Daoy (cell line): Measurements from ENCODE around the gene KPNA4. TPM values are rescaled to one million over a fixed set of nuclear protein-coding genes. Genes with fewer than 3 reads are reported as not detected.
"Not testable (repeated sequence)": the region's sequence is repeated elsewhere in the genome, so short reads cannot be mapped to it uniquely, and the experiment has no call there.

Source experiments
- DNase-seq: peaks from one replicate; pipeline ENCODE4 v3.0.0-alpha.2; 2015; ENCODE audit warnings: low read depth
- total RNA-seq: library from RNA; depleted of rRNA; stranded (reverse); fragments of >200 nt; shearing (Covaris generic); gene quantifications from 2 replicates; pipeline ENCODE4 v1.2.3, GENCODE V29; 2014

KPNA4 gene
- total RNA-seq, 1 experiment from 2014 or later, result 31.2 TPM

DNA sequence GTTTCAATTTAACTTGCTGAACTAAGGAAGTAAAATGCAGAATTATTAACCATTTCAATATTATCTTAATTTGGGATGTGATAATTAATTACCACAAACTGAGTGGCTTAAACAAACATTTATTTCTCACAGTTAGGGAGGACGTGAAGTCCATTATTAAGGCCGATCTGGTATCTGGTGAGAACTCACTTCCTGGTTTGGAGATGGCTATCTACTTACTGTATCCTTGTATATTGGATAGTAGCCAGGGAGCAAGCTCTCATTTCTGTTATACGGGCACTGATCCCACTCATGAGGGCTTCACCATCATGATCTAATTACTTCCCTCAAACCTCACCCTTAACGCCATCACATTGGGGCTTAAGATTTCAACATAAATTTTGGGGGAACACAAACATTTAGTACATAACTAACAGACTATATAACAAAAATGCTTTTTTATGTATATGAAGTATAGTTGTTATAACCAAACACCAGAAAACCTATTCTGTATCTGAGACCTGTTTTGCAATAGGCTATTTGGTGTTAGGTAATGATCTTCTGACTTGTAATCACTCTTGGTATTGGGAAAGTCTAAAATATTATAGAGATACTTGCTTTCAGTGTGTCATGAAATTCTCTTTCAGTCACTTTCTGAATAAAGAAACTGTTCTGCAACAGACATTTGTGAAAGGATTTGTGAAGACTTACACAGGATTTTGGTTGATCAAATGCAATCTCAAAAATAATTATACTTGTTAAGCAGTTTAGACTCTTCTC lies 4.7 kb upstream of the KPNA4 start:
- DNase-seq, result no peak

DNA sequence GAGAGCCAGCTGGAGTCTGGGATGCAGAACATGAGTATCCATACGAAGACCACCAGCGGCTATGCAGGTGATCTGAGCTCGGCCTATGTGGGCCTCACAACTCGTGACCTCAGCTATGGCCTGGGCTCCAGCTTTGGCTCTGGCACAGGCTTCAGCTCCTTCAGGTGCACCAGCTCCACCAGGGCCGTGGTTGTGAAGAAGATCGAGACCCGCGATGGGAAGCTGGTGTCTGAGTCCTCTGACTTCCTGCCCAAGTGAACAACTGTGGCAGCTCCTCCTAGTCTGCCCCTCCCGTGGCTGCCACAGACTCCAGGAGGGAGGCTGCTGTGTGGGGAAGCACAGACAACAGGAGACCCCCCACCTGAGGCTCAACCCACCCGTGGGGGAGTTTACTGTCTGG lies 3.6 kb upstream of the KPNA4 start:
- no peak for DNase-seq

DNA sequence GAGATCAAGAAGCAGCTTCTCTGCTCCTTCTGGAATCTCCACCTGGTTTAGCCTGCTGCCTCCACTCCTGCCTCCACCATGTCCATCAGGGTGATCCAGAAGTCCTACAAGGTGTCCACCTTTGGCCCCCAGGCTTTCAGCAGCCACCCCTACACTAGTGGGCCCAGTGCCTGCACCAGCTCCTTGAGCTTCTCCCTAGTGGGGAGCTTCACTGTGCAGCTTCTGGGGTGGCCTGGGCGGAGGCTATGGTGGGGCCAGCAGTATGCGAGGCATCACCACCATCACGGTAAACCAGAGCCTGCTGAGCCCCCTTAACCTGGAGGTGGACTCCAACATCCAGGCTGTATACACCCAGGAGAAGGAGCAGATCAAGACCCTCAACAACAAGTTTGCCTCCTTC lies 2.4 kb upstream of the KPNA4 start:
- no peak for DNase-seq

DNA sequence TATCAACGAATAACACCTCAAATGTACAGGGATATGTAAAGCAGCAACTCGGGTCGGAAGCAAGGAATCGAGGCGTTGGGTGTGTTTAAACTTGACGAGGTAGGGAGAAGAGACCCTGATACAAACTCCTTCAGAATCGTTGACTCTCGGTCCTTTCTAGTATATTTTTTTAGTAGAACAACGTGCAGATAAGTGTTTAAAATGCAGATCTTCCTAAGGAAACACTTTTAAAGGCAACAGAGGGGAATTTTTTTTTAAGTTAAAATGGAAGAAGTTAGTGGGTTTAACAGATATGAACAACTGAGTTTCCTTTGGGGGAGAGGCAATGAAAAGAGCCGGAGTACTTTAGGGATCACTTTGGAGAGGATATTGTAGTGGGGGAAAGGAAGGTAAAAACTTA lies 1.1 kb upstream of the KPNA4 start:
- no peak for DNase-seq

DNA sequence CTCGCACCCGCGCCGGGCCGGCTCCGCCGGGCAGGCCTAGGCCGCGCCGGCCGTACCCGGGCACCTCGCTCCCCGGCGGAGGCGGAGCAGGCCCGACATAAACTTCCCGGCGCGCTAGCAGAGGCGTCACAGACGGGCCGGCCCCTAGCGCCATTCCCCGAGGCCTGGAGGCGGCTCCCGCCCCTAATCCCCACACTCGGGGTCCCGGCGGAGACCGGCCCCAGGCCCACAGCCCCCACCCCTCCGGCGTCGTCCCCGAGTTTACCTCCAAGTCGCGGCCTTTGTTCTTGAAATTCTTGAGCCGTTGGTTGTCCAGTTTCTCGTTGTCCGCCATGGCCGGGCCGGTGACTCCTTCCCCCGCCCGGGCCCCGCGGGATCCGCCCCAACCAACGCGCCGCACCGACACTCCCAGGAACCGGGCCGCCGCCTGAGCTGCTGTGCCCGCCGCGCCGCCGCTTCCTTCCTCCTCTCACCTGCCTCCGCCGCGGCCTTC lies 376 bp downstream of the KPNA4 start:
- DNase-seq, result peak; percentile 66

DNA sequence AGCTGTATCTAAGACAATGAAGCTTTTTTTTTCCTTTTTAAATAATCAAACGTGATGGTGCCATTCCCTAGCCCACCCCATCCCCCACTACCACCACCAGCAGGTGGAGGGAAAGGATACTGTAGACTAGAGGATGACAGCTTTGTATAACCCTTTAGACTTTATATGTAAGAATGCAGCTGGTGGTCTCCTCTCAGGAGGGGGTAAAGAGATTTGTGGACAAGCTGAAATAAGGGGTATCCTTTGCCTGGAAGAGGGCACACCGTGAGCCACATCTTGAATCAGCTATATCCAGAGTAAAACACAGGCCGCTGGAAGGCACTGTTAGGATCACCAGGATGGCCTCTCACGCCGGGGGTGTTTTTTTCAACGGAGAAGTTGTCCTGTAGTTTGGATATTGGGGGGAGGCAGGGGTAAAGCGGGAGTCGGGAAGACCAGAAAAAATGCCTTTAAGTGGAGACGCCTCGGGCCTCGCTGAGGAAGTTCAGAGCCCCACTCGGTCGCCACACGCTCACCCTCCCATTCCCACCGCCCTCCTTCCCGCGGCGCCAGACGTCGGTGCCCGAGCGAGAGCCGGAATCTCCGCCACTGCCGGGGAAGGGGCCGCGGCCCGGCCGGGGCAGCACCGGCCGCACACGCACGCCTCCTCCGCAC lies 986 bp downstream of the KPNA4 start:
- DNase-seq, result peak; percentile 10

DNA sequence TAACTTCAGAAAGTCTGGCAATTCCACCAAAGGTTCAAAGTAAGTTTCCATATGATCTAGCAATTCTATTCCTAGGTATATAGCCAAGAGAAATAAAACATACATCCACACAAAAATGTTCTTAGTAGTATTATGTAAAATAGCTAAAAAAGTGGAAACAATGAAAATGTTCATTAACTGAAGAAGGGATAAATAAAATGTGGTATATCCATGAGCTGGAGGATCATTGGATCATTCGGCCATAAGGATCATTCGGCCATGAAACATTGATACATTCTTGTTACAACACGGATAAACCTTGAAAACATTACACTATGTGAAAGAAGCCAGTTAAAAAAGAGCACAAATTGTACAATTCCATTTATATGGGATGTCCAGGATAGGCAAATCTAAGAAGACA lies 2.4 kb downstream of the KPNA4 start:
- DNase-seq, result no peak

DNA sequence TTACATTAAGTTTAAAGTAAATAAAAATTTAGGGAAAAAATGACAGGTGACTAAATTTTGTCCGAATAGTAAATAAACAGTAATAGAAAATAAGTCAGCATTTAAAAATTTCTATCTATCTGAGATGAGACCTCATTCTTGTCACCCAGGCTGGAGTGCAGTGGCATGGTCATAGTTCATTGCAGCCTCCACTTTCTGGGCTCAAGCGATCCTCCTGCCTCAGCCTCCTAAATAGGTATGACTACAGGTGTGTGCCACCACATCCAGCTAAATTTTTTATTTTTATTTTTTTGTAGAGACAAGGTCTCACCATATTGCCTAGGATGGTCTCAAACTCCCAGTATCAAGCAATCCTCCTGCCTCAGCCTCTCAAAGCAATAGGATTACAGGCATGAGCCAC lies 7.8 kb downstream of the KPNA4 start:
- DNase-seq, result no peak

DNA sequence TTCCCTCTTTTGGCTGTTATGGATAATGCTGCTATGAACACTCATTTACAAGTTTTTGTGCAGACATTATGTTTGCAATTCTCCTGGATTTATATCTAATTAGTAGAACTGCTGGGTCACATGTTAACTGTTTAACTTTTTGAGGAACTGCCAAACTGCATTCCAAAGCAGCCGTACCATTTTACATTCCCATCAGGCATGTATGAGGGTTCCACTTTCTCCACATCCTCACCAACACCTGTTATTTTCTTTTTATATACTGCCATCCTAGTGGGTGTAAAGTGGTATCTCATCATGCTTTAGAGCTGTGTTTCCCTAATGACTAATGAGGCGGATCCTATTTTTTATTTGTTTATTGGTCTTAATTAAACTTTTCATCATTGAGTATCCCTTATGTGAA lies 9.2 kb downstream of the KPNA4 start:
- DNase-seq, result no peak

DNA sequence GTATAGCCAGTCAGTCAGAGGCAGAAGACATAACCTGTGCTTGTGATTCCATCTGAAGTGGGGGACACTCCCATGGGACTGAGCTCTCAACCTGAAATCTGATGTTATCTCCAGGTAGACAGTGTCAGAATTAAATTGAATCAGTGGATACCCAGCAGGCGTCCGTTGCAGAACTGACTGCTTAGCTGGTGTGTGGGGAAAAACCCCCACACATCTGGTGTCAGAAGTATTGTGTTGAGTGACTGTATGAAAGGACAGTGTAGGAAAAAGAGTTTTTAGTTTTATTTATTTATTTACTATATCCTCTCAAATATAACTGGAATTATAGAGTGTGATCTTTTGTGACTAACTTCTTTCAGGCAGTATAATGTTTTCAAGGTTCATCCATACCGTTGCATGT lies 10.4 kb downstream of the KPNA4 start:
- DNase-seq, result no peak

DNA sequence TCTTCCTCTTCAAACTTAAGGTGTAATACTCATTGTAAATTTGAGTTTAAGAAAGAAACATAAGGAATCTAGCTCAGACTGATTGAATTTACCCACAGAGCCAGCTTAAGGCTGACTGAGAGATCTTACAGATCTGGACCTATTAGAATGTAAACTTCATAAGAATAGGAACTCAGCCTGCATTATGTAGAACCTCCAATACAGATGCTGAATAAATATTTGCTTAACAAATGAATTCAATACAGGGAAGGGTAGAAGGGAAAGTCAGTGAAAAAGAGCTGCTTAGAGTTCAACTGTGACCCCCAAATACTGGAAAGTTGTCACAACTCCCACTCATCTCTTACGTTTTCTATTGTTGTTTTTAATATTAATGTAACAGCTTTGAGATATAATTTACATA lies 11.5 kb downstream of the KPNA4 start:
- DNase-seq, result no peak

DNA sequence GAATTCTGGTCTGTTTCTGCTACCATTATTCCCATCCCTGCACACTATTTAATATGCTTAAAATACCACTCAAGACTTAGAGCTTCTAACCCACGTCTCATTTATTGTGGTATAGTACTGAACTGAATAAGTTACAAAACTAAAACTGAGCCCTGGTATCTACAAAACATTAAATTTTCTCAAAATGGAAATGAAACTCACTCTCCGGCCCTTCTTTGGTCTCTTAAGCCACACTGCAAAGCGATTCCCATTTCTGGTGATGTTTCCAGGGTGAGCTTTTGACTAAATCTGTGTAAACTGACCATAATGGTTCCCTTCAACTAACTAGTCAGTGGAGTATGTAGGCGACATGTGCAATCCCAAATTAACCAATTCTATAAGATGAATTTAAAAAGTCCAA lies 18.6 kb downstream of the KPNA4 start:
- no peak for DNase-seq

DNA sequence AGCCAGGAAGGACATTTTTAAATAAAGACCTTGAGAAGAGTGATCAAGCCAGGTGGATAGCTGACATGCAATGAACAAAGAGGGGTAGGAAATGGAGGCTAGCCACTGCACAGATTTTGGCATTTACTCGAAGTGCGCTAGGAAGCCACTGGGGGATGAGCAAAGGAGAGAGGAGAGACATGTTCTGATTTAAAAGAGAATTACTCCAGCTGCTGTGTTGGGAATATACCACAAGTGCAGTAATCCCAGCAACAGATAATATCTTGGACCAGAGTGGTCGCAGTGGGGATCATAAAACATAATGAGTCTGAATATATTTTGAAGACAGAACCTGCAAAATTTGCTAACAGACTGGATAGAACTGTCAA lies 19.9 kb downstream of the KPNA4 start:
- DNase-seq, result no peak

DNA sequence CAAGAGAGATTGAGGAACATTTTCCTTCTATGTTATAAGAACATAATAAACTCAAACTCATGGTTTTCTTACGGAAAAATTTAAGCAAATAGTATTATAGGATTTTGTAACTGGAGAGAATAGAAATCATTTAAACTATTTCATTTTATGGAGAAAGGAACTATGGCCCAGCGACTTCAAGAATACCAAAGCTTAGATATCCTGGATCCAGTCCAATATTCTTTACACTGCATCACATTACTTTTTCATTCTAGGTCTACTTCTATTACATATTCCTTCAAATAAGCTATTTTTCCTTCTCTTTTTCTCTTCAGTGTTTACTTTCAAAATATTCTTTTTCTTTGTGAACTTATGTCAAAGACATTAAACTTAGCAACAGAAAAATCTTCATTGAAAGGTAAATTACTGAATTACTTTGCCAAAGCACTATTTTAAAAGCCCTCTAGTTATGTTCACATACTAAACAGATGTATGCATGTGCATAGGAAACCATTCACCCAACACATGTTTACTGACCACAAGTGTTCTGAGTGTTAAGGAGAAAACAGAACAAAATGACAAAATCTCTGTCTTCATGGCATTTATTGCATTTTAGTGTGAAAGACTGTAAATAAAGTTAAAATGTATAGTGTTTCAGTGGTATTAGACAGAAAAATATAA lies 20.4 kb downstream of the KPNA4 start:
- no peak for DNase-seq

DNA sequence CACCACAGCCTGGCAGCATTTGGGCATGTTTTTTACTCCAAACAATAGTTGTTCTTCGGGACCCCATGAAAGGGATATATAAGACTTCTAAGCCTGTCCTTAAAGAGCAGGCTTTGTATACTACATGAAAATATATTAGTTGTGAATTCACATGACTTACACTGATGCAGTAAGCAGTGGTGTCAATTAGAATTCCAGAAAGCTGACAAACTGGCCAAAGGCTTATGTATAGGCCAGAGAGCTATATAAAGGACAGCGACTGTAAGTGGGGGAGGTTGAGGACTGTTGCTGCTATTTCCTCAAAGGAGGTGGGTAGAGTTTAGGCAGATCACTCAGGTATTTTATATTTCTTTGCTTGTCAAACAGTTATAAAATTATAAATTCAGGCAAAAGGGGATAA lies 24.8 kb downstream of the KPNA4 start:
- DNase-seq, result no peak

DNA sequence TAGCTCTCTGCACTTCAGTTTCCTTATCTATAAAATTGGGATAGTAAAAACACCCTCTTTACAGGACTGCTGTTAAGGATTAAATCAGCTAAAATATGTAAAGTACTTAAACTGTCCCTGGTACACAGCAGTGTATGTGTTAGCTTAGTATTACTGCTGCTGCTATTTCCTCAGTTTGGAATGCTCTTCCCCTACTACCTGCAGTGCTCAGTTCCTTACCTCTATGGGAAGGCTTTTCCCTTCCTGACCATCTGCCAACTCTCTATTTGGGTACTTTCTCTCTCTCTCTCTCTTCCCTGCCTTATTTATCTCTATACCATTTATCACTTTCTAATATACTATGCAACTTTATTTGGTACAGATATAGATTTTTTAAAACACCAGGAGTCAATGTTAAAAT lies 26.5 kb downstream of the KPNA4 start:
- DNase-seq, result no peak

DNA sequence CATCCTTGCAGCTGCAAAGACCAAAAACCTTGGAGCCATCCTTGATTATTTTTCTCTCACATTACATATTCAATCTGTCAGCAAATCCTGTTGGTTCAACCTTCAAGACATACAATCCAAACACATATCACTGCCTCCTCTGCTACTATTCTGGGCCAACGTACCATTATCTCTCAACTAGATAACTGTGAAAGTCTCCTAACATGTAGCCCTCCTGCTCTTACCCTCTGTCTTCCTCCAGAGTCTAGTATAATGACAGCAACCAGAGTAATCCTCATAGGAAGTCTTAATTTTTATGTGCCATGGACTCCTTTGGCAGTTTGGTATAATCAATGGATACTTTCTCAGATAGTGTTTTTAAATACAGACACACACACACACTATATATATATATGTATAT lies 27.6 kb downstream of the KPNA4 start:
- DNase-seq, result no peak

DNA sequence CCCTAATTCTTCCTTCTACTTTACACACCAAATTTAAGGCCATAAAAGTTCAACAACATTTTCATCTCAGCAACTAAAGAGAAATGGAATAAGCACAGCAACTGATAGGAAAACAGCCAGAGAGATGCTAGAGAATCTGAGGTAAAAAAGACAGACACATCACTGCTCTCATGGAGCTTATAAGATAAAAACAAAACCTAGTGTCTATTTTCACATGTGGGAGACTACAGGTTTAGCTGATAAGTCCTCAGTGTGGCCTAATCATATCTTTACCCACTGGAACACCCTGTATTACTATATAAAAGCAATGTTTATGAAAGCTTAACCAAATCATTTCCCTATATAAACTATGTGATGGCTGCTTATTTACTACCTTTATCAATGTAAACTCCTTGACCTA lies 33.0 kb downstream of the KPNA4 start:
- DNase-seq, result no peak

DNA sequence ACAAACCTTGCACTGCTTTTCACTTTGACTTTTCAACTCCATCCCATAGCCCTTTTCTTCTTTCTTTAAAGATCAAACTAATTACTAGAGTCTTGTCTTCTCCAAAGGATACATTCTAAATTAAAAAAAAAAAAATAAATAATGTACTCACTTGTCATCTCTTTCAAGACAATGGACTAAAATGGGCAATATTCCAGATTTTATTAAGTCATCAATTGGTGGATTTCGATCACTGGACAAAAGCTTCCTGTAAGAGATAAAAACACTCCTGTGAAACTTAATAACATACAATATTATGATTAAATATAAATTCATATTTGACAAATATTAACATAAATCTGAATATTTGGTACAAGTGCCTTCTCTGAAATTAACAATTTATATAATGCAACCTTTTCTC lies 34.1 kb downstream of the KPNA4 start:
- DNase-seq, result no peak

DNA sequence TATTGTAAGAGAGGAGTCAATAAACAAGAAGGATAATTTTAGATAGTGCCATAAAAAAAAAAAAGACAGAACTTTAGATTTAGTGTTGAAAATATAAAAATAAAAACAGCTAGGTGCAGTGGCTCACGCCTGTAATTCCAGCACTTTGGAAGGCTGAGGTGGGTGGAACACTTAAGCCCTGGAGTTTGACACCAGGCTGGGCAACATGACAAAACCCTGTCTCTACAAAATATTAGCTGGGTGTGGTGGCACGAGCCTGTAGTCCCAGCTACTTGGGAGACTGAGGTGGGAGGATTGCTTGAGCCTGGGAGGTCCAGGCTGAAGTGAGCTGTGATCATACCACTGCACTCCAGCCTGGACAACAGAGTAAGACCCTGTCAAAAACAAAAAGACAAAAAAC lies 49.0 kb downstream of the KPNA4 start:
- not testable (repeated sequence) for DNase-seq

DNA sequence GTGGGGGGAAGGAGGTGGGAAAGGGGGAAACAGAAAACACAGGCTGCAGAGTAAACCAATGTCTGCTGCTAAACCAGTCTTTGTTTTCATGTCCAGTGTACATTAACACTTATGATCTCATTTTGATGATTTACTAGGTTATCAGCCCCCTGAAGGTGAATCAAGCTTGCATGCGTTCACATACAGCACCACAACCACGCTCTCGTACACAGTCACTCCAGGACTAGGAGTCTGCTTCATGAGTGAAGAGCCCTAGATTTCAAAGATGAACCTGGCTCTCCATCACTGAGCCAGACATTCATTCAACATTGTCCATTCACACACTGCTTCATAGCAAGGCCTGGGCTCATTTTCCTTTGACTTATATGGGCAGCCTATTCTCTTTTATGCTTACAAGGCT lies 64.0 kb downstream of the KPNA4 start:
- no peak for DNase-seq

DNA sequence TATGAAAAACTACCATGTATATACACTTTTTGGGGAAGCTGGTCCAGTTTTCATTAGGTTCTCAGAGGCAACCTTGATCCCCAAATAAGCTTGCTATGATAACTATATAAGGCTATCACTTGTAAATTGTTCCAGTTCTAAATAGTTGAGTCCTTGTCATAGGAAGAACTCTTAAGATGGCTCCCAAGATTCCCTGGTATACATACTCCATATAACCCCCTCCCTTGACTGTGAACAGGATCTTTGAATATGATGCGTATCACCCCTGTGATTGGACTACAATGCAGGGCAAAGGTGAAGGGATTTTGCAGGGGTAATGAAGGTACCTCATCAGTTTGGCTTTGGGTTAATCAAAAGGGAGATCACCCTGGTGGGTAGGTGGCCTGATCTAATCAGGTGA lies 67.2 kb downstream of the KPNA4 start:
- DNase-seq, result no peak

DNA sequence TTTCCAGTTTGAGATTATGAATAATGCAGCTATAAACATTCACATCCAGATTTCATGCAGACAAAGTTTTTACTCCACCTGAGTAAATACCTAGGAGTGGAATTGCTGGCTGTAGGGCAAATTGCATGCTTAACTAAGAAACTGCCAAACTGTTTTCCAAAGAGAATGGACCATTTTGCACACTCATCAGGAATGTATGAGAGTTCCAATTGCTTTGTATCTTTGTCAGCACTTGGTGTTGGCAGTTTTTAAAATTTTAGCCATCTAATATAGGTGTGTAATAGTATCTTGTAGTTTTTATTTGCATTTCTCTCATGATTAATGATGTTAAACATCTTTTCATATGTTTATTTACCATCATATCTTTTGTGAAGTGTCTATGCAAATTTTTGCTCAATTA lies 75.2 kb downstream of the KPNA4 start:
- DNase-seq, result no peak
